T-helper 22 cell (primary cell): Measurements from ENCODE around the gene SLC8A1.

Experiments used
- DNase-seq: peaks from one replicate; pipeline ENCODE4 v3.0.0-alpha.2; 2020; ENCODE audit warnings: low read depth

Gene SLC8A1

GRCh38 chr2:40047406-40047805 is 404.5 kb downstream of the SLC8A1 start:
- DNase-seq, result no peak
